GM19372 (cell line): ENCODE data around the gene USP10.

Source experiments
- ATAC-seq: cut with Tn5 transposase; IDR thresholded peaks from one replicate; pipeline ENCODE4 v1.9.1; 2021; ENCODE audit warnings: mild to moderate bottlenecking, low read depth, moderate library complexity; ENCODE audit not compliant: unreplicated experiment

USP10 gene

DNA sequence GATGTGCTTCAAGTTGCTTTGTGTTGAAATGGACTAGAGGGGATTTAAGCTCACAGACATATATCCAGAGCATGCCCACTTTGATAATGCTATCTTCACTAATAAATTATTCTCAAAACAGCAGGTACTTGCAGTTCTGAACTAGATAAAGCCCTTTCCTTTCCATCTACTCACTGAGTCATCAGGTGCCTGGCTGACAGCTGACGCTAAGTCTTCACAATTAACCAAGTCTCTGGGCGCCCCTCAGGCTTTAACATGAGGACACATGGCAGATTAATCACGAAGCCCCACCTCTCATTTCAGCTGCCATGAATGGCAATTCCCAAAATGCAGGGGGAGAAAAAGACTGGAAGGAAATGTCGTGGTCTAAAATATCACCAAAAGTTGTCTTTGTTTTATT is 90.5 kb downstream of the USP10 start:
- no peak for ATAC-seq

DNA sequence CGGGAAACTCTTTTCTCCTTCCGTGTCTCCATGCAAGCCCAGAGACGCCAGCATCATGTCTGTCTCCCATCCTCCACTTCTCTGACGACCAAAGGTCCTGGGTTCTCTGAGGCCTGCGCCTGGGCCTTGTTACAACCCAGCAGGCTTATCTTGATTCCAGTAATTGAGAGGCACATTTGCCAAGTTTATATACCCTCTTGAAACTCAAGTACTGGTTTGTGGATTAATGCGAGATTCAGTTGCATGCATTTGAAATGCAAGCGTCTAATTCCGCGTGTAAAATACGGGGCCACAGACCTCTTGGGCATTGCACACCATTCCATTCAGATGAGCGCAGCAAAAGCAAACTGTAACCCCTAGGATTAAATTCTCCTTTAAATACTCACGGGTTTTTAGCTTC is 91.3 kb downstream of the USP10 start:
- ATAC-seq: no peak

DNA sequence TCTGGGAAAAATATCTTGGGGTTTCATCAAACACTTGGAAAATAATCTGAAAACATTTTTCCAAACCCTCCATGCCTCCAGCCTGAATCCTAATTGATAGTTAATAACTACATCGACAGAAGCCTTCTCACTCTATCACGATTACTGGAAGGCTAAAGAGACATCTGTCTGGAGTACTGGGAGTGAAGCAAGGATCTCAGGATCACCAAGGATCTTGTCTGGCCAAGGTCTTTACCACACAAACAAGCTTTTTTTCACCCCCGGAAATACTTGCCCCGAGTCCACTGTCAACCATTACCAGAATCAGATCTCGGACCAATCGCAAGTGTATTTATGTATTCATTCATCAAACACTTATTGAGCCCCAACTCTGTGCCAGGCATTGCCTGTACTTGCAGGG is 91.7 kb downstream of the USP10 start:
- no peak for ATAC-seq

DNA sequence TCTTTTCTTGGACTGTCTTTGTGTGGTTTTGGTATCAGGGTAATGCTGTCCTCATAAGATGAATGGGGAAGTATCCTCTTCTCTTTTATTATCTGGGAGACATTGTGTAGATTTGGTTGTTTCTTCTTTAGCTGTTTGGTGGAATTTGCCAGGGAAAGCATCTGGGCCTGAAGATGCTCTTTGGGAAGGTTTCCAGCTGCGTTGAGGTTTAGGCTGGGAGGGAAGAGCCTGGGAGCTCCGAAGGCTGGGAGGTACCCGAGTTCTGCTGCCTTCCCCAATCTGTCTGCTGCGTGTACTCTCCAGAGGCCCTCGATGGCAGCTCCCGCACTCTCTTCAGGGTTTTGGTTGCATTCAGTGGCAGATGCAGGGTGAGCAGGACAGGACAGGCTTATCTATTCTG is 94.4 kb downstream of the USP10 start:
- ATAC-seq: no peak

DNA sequence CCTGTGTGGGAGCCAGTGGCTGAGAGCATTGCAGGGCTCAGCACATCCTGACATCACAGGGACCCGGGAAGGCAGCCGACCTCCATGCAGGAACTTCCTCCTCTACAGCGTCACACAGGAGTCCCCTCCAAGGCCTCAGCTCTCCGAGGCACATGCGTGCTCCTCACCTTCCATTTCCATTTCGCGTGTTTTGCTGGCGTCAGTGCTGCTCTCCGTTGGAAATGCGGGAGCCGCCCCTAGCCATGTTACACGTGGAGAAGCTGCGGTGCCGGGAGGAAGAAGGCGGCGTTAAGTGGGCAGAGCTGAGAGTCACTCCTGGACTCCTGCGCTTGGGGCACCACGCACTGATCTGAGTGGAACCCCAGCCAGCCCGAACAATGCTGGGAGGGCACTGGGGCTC is 94.8 kb downstream of the USP10 start:
- no peak for ATAC-seq

DNA sequence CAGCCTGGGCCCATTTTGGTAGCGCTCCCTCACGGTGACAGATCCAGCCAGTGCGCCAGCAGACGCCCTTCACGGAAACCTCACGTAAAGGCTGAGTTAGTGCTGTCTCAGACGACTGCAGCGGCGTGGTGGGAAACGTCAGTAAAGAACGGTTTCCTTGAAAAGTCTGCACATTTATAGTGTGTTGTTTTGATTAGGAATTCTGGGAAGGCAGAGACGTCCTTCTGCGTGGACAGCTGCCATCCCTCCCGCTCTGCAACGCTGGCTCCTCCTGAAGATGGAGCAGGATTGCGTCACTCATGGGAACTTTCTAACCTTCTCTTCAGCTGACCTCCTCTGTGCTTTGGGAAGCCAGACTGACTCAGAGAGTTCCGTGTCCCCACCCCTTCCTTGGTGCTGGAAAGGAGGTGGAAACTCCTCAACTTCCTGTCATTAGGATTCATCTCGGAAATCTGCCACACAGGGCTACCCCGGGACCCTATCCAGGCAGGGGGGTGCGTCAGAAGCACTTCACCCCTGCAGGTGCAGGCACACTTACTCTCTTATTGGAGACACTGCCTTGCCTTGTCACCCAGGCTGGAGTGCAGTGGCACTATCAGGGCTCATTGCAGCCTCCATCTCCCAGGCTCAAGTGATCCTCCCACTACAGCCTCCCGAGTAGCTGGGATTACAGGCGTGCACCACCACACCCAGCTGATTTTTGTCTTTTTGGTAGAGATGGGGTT is 95.7 kb downstream of the USP10 start:
- ATAC-seq: no peak

DNA sequence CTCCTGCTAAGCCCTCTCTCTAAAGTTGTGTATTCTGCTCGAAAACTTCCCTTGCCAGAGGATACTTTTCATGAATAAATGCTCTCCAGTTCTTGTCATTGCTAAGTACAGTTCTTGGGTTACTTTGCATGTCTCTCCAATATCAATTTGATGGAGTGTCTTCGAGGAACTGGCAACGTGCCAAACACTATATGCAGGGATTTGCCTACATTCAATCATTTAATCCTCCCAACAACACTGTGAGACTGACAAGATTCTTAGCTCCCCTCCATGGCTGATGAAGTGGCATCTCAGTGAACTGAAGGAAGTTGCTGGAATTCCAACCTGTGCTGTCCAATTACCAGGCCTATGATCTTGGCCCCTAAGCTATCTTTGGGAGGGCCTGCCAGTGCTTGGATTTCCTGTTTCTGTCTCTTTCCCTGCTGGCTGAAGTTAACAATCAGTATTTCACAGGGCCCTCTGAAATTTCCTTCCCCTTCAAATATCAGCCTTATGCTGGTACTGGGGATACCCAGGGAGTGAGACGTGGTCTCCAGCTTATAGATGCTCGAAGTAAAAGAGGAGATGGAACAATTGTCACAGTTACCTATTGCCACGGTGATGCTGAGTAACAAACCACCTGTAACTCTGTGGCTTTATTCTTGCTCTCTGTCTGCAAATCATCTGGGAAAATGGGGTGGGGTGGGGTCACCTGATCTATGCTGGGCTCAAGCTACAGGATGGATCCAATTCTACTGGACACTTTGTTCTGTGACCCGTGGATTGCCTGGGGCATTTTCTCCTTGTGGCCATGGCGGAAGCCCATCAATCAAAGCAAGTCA is 100.6 kb downstream of the USP10 start:
- ATAC-seq: no peak

DNA sequence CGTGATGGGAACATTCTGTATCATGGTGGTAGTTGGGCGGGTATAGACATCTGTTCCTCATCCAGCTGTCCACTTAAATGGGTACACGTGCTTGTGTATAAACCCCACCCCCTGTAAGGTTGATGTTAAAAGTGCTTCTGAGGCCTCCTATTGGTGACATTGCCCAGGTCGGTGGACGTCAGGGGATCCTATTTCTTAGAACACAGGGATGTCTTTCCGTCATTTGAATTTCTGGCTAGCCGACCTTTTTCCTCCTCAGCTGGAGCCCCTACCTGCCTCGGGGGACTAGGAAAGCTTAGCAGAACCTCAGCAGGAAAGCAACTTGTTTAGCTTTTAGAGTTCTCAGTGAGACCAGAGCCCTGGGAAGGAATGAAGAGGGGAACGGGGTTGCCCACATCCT is 103.3 kb downstream of the USP10 start:
- no peak for ATAC-seq

DNA sequence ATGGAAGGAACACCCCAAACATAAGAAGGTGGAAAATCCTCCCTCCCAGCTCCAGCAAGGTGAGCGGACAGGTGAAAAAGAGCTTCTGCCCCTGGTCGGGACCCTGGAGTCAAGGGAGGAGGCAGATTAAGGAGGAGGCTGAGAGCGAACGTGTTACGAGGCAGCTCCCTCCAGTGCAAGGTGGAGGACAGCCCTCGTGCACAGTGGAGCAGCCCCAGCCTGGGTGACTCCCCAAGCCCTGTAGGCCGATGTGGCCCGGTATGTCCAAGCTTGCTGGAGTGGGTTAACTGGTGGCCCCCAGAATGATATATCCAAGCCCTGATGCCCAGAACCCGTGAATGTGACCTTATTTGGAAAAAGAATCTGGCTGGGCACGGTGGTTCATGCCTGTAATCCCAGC is 104.5 kb downstream of the USP10 start:
- no peak for ATAC-seq

DNA sequence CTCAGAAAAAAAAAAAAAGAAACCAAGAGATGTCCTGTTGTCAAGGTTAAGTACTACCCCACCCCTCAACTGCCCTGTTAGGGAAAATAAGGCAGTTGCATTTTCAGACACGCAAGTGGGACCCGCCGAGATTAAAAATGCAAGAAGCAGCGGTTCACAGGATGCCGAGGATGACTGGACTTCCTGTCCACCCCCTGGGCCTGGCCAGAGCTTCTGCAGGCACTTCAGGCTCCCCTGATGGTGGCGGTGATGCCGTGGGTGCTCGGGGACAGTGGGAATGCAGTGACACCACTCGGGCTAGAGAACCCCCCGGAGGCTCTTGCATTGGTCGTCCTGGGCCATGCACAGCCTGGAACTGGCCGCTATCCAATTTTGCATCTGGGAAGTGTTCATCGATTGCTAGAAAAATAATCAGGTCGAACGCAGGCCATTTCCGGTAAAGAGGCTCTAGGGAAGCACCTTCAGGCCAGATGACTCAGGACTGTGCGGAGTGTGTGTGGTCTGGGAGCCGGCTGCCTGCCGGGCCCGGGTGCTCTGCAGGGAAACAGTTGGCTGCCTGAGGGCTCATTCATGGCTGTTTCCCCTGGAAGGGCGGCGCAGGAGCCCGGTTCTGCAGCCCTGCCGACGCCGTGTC is 106.6 kb downstream of the USP10 start:
- ATAC-seq: no peak

DNA sequence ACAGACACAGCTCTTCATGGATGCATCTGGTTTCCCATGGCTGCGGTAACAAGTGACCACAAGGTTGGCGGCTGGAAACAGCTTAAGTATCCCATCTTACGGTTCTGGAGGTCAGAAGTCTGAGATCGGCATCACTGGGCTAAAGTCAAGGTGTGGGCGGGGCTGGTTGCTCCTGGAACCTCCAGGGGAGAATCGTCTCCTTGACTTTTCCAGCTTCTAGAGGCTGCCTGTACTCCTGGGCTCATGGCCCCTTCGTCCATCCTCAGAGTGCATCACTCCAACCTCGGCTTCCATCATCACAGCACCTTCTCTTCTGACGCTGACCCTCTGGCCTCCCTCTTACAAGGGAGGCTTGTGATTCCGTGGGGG is 107.1 kb downstream of the USP10 start:
- ATAC-seq: no peak

DNA sequence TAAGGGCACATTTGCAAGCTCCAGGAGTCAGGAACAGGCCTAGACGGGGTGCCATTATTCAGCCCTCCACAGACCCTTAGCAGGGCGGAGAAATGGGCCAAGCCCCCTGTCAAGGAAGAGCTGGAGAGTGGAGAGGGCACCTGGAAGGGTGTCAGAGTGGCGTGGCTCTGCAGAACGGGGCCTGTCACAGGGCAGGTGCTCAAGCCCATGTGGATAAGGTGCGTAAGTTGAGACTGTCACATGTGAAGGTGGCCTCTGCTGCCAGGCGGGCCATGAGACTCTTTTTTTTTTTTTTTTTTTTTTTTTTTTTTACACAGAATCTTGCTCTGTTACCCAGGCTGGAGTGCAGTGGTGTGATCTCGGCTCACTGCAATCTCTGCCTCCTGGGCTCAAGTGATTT is 108.0 kb downstream of the USP10 start:
- no peak for ATAC-seq

DNA sequence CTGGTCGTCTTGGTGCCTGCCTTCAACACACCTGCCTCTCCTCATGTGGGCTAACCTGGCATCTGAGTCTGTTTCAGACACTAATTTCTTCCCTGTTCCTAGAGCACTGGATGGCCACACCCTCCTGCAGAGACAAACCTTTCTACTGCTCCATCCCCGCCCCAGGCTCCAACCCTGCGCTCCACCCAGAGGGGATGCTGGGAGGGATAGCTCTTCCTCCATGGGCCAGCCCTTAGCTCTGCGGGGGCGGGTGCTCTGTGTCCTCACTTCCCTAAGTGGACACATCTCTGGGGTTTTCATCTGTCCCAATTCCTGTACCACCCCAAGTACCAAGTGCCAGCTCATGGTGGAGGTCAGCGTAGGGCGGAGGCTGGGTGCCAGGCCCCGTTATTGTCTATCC is 109.0 kb downstream of the USP10 start:
- no peak for ATAC-seq

DNA sequence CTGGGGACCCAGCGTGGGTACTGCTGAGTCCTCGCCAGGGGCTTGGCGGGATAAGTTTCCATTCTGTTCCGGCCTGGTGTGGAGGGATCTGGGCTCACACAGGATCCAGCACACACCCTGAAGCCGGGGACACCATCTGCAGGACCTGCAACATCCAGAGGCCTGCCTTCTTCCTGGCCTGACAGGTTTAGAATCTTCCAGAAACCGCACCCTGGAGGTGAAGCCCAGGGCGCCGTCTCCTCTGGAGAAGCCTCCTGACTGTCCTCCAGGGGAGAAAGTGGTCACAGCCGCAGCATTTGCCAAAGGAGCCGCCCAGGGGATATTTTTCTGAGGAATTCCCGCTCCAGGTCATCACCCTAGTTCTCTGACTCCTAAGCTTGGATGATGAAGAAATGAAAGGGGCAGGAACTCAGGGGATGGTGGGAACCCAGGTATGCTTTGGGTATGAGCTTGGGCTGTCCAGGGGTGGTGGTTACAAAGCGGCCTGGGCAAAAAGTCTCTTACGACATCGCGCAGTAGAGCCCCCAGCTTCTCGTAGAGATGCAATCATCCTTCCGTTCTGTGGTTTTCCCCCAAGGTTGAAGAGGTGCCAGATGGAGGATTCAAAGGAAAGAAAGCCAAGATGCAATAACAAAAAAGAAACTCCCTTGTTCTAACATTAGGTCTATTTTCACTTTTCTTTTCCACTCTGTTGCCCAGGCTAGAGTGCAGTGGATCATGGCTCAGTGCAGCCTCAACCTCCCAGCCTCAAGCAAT is 110.9 kb downstream of the USP10 start:
- no peak for ATAC-seq

DNA sequence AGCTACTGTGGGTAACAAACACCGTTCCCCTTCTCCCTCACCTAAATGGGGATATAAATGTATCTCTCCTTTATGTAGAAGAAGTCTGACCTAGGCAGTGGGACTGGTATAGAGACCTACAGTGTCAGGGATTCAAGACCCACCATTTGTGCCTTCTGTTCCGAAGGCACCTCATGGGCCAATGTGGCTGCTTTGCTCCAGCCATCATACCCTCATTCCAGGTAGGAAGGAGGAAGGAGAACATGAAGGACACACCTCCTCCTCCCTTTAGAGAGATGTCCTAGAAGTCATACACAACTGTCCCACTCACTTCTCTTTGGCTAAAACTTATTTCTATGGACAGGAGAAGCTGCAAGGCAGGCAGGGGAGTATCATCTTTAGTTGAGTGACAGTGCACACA is 111.7 kb downstream of the USP10 start:
- no peak for ATAC-seq

DNA sequence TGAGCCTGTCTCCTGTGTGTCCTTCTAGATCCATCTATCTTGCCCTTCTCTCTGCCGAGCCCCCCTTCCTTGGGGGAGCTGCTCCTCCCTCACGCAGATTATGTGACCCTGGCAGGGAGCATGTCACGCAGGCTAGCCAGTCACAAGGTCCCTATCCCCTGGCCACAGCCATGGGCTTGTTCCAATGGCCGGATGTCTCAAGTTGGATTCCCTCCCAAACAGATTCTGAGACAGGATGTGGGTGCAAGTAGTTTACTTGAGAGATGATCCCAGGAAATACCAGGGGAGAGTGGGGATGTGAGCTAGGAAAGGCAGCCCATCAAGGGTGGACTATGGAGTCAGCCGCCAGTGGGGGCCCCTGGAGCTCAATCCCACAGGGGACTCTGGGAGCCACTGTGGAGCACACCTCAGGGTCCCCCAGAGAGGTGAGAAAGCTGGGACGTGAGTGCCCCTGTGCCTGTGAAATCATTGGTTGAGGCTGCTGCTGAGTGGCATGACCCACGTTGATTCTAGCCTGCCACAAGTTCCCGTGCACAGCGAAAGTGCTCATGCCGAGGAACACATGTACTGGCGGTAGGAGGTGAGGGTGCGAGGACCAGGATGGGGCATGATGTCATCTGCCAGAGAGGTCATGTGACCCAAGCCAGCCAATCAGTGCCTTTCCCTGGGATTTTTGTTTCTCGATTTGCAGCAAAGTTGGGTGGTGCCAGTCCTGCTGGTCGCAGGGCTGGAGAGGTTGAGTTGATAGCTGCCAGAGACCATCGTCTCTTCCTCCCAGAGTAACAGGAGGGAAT is 113.5 kb downstream of the USP10 start:
- no peak for ATAC-seq

DNA sequence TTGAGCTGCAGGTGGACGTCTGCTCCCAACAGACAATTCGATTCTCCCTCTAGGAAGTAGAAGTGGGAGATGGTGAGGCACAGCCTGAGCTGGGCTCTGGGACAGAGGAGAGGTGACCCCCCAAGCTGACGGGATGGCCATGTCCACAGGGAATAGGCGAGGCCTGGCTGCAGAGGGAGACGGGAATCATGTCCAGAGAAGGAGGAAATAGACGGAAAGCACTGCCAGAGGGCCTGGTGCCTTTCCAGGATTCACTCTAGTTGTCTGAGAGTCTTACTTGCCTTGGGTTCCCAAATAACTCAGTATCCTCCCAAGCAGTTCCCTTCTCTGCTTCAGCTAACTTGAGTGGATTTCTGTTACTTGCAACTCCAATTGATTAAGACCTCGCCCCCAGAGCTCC is 115.7 kb downstream of the USP10 start:
- no peak for ATAC-seq

DNA sequence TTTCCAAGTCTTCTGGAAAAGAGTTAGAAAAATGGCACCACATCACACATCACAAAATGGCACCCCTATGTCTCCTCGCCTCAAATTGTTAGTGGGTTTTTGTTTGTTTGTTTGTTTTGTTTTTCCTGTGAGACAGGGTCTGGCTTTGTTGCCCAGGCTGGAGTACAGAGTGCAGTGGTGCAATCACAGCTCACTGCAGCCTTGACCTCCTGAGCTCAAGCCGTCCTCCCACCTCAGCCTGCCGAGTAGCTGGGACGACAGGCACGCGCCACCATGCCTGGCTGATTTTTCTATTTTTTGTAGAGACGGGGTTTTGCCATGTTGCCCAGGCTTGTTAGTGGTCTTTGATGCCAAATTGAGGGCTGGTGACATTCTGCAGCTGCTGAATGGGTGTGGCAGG is 116.2 kb downstream of the USP10 start:
- no peak for ATAC-seq

DNA sequence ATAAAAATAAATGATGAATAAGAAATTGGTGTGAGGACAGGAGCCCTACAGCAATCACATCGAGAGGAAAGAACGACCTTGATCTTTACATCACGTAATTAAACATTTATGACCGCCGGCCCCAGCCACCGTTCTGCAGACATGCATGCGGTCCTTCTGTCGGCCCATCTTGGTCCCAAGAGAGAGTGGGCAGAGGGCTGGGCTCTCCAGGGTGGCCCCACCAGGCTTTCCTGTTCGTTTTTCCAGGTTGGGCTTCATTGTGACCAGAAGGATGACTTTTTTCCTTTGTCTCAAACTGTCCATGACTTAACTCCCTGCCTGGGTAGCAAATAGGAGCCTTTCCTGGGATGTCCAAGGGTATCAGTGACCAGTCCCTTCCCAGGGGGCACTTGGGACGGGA is 116.7 kb downstream of the USP10 start:
- no peak for ATAC-seq

DNA sequence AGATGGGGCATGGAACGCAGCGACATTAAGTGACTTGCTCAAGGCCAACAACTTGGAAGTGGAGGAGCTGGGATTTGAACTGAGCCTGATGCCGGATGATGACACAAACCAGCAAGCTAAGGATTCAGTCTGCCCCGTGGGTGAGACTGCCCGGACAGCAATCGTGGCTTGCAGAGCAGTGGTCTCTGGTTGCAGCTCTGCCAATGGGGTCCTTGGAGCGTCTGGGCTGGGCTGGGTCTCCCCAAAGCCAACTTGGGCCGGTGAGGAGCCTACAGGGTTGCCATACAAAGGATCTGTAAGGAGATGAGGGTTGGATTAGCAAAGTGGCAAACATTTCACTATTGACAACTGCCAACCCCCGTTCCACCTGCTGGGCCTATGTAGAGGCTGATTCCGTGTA is 117.4 kb downstream of the USP10 start:
- ATAC-seq: no peak
